ENCODE results near the gene JCAD. TPM values are rescaled to one million over a fixed set of nuclear protein-coding genes. Genes with fewer than 3 reads are reported as not detected.
A peak's percentile ranks its signal among the peaks of the same experiment; 100 is the strongest.

The JCAD gene
- total RNA-seq, 1 experiment from 2014 or later: 36.7 TPM

DNA sequence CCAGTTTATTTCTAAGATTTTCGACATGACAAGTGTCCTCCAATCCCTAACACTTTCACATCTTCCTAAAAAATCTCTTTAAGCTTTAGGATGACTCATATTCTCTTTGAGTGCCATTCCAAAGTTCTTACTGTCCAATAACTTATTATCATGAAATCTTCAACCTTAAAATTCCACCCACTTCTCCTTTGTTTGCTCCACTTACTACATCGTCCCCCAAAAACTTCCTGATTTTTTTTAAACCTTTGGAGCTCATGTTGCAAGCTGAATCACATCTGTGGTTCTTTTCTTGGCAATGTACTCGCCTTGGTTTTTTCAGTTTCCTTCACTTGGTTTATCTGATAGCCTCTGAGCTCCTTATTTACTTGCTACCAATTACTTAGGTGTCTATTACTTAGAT lies 39.2 kb upstream of the JCAD start:
- intact Hi-C loops (cut with micrococcal nuclease; ENCODE audit: unreplicated experiment): loop anchor here (1.0 to 5.0 kb wide), 3 partner anchors 40 to 88 kb away; partner anchors contain the start of gene JCAD
- no peak for TF ChIP-seq EZH2 (IDR thresholded peaks at IDR 0.05; ENCODE audit: low read depth)
- TF ChIP-seq, protein P1, sequence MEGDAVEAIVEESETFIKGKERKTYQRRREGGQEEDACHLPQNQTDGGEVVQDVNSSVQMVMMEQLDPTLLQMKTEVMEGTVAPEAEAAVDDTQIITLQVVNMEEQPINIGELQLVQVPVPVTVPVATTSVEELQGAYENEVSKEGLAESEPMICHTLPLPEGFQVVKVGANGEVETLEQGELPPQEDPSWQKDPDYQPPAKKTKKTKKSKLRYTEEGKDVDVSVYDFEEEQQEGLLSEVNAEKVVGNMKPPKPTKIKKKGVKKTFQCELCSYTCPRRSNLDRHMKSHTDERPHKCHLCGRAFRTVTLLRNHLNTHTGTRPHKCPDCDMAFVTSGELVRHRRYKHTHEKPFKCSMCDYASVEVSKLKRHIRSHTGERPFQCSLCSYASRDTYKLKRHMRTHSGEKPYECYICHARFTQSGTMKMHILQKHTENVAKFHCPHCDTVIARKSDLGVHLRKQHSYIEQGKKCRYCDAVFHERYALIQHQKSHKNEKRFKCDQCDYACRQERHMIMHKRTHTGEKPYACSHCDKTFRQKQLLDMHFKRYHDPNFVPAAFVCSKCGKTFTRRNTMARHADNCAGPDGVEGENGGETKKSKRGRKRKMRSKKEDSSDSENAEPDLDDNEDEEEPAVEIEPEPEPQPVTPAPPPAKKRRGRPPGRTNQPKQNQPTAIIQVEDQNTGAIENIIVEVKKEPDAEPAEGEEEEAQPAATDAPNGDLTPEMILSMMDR (conservative IDR thresholded peaks at IDR 0.05): no peak
- H3F3A ChIP-seq (ENCODE audit: insufficient read depth, low read depth): peaks cover 12% of the 10 kb centered on the region
- peak; percentile 38 to 92 for DNase-seq
- H3K9me3 ChIP-seq (ENCODE audit: insufficient read depth, low read depth): no peaks in the 10 kb centered on the region
- H3K4me2 ChIP-seq: peak overlapping the region; percentile 64
- H3K27me3 ChIP-seq (ENCODE audit: insufficient read depth, low read depth): no peaks in the 10 kb centered on the region
- H3K36me3 ChIP-seq (ENCODE audit: low read depth): no peaks in the 10 kb centered on the region
- no peaks in the 10 kb centered on the region for H3K9me2 ChIP-seq (ENCODE audit: insufficient read depth)
- BruUV-seq (replicated peaks): no TSS peak
- H2AFZ ChIP-seq: no peak overlapping the region
- H4K20me1 ChIP-seq (ENCODE audit: insufficient read depth): no peaks in the 10 kb centered on the region
- ChIA-PET POLR2A (ENCODE audit: unreplicated experiment) (interaction anchor here (0.7 kb wide), 1 partner anchor 88 kb away, joined by 7 read pairs; no protein-coding TSS in a partner anchor), CTCF (interaction anchor here (1.0 to 1.1 kb wide), 2 partner anchors 53 to 88 kb away, joined by 4 to 5 read pairs; no protein-coding TSS in a partner anchor)
- no peaks in the 10 kb centered on the region for H3K79me2 ChIP-seq (ENCODE audit: low read depth)
- H3K4me1 ChIP-seq (replicated peaks; ENCODE audit: insufficient read depth): peaks cover 44% of the 10 kb centered on the region
- H3K27ac ChIP-seq: peak overlapping the region; percentile 77
- no peak overlapping the region; the same call in 1 of the 2 replicates for H3K4me3 ChIP-seq

DNA sequence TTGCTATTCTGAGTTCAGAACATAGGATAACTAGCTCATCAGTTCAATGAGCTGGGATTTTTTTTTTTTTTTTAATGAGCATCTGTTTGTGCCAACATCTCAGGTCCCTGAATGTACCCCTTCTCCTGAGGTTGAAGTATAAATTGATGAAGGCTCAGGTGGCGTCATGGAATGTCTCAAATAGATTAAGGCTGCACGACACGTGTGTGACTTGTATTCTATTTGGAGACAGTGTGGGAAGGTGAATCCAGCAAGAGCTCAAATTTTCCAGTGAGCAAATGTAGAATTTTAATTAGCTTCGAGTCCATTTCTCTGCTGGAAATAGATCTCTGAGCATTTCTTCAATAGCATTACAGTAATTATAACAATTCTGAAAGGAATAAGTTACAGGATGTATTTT lies 37.2 kb upstream of the JCAD start:
- no TSS peak for BruUV-seq (replicated peaks)
- CTCF ChIA-PET: no interaction called here
- Histone ChIP-seq H3K36me3 (ENCODE audit: low read depth) (no peaks in the 10 kb centered on the region), H3K4me3 (no peak overlapping the region), H3K27me3 (ENCODE audit: insufficient read depth, low read depth) (no peaks in the 10 kb centered on the region), H3K27ac (no peak overlapping the region), H3F3A (ENCODE audit: insufficient read depth, low read depth) (peaks cover 10% of the 10 kb centered on the region), H3K4me2 (no peak overlapping the region), H4K20me1 (ENCODE audit: insufficient read depth) (no peaks in the 10 kb centered on the region), H2AFZ (no peak overlapping the region), H3K9me2 (ENCODE audit: insufficient read depth) (no peaks in the 10 kb centered on the region), H3K9me3 (ENCODE audit: insufficient read depth, low read depth) (no peaks in the 10 kb centered on the region), H3K4me1 (replicated peaks; ENCODE audit: insufficient read depth) (peaks cover 38% of the 10 kb centered on the region), H3K79me2 (ENCODE audit: low read depth) (no peaks in the 10 kb centered on the region)
- POLR2A ChIA-PET (ENCODE audit: unreplicated experiment): interaction anchor here (0.6 kb wide), 1 partner anchor 138 kb away, joined by 9 read pairs; no protein-coding TSS in a partner anchor
- TF ChIP-seq EZH2 (IDR thresholded peaks at IDR 0.05; ENCODE audit: low read depth): no peak
- TF ChIP-seq, protein P1 (conservative IDR thresholded peaks at IDR 0.05): no peak
- DNase-seq: no peak
- intact Hi-C loops (cut with micrococcal nuclease; ENCODE audit: unreplicated experiment): loop anchor here (5.0 kb wide), 1 partner anchor 56 kb away; no protein-coding TSS in a partner anchor

DNA sequence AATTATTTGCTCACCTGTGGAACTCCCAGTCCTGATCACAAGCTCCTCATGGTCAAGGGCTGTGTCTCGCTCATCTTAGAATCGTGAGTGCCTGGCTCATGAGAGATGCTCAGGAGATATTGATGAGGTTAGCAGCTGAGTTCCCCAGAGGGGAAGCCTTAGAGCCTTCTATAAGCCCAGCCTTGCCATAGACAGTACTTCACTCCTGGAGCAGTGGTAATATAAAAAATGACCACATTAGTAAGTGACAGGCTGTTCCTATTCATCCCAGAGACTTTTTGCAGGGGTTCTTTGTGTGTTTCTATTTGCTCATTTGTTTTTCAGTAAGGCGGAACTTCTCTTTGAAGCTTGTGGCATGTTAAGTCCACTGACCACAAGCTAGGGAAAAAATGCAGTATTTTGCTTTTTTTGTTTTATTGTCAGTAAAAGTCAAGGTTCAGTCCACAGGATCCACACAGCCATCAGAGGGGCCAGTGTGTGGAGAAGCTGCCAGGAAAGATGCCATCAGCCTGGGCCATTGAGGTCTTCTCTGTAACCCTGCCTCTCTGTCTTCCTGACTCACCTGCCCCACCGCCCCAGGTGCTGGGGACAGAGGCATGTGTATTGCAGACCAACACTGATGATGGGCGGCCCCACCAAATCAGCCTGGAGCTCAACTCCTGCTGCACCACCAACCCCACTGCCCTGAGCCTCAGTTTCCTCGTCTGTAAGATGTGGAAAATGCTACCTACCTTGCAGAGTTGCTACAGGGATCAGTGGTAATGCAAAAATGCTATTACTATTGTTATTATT lies 36.4 kb upstream of the JCAD start:
- TF ChIP-seq, protein P1 (conservative IDR thresholded peaks at IDR 0.05): no peak
- no peak for TF ChIP-seq EZH2 (IDR thresholded peaks at IDR 0.05; ENCODE audit: low read depth)
- peaks cover 10% of the 10 kb centered on the region for H3F3A ChIP-seq (ENCODE audit: insufficient read depth, low read depth)
- H3K9me2 ChIP-seq (ENCODE audit: insufficient read depth): no peaks in the 10 kb centered on the region
- H4K20me1 ChIP-seq (ENCODE audit: insufficient read depth): no peaks in the 10 kb centered on the region
- no peak overlapping the region for H3K4me2 ChIP-seq
- POLR2A ChIA-PET (ENCODE audit: unreplicated experiment): interaction anchor here (0.6 kb wide), 1 partner anchor 138 kb away, joined by 9 read pairs; no protein-coding TSS in a partner anchor
- no peak for DNase-seq
- no peak overlapping the region for H3K4me3 ChIP-seq
- BruUV-seq (replicated peaks): no TSS peak
- intact Hi-C loops (cut with micrococcal nuclease; ENCODE audit: unreplicated experiment): loop anchor here (5.0 kb wide), 1 partner anchor 56 kb away; no protein-coding TSS in a partner anchor
- H3K27ac ChIP-seq: no peak overlapping the region
- H3K27me3 ChIP-seq (ENCODE audit: insufficient read depth, low read depth): no peaks in the 10 kb centered on the region
- H3K79me2 ChIP-seq (ENCODE audit: low read depth): no peaks in the 10 kb centered on the region
- no peaks in the 10 kb centered on the region for H3K9me3 ChIP-seq (ENCODE audit: insufficient read depth, low read depth)
- peaks cover 37% of the 10 kb centered on the region for H3K4me1 ChIP-seq (replicated peaks; ENCODE audit: insufficient read depth)
- no peak overlapping the region for H2AFZ ChIP-seq
- H3K36me3 ChIP-seq (ENCODE audit: low read depth): no peaks in the 10 kb centered on the region
- CTCF ChIA-PET: no interaction called here

All from PC-9 (cell line).